HG02798 (cell line): ENCODE results near the gene THEM4.

Experiments
- ATAC-seq: cut with Tn5 transposase; IDR thresholded peaks from one replicate; pipeline ENCODE4 v1.9.1; 2021; ENCODE audit warnings: mild to moderate bottlenecking; ENCODE audit not compliant: unreplicated experiment, poor library complexity

THEM4 gene

DNA sequence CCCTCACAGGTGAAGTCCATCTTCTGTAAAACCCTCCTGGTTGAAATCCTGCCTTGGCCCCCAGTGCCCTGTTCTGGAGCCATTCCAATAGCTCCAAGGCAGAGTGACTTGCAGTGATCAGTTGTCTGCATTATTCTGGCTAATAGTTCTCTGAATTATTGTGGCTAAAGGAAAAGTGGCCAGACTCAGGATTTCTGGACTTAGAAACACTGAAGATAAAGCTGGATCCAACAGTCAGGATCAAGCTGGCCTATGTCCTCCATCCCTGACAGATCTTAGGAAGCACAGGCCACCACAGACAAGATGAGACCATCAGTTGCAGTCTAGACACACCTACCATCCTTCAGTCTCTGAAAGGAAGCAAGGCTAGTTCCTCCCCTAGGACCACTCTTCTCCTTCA lies 68.9 kb downstream of the THEM4 start:
- ATAC-seq: no peak

DNA sequence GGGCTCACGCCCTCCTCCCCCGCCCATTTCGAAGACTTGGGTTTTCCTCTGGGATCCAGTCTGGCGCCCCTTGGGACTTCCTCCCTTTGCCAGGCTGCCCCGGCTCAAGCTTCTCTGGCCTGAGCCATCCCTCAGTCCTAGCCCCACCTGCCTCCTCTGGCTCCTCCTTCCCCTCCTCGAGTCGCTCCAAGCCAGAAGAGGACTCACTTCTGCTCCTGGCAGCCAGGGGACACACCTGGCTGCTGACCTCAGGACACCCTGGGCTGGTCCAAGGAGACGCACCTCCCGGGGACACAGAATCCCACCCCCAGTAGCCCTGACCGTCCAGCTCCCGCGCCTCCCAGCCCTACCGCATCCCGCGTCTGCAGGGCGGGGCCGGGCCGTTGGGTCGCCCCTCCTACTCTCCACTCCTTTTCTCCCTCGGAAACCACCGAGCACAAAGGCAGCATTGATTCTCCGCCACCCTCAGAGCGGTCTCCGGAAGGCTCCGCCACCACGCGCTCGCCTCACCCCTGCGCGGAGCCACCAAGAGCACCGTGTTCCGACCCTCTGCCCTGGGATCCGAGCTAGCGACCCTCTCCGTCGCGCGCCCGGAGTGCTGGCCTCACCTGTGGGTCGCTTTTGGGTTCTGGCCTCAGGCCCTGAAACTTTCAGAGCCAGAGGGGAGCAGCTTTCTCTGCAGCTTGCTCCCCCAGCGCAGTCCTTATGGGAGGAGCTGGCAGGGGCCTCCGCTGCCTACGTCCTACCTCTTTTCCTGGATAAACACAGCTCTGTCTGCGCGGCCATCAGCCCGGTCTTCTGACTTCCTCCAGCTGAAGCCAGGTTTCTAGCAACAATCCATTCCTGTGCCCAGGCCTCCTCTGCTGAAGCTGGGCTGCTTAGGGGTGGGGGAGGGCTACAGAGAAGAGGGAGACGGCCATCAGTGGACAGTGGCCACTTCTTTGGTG lies 69.6 kb downstream of the THEM4 start, which contains the start of gene C2CD4D:
TSS of gene C2CD4D (minus strand) at position 364 of the 947 bp plus-strand sequence. CDS start 831 bp downstream, outside the sequence.
- ATAC-seq: peak; percentile 28

DNA sequence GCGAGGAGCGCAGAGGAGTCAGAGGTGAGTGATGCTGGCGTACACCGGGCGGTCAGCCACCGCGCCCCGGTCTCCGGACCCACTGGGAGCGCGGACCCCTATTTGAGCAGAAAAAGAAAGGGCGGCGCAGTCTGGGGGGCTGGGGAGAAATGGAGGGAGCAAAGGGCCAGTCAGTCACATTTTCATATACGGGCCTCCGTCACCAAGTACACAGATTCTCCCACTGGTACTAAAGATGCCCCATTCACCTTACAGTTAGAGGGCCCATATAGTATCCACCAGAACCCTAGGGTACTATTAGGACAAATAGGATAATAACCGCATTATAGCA lies 70.3 kb downstream of the THEM4 start:
- no peak for ATAC-seq

DNA sequence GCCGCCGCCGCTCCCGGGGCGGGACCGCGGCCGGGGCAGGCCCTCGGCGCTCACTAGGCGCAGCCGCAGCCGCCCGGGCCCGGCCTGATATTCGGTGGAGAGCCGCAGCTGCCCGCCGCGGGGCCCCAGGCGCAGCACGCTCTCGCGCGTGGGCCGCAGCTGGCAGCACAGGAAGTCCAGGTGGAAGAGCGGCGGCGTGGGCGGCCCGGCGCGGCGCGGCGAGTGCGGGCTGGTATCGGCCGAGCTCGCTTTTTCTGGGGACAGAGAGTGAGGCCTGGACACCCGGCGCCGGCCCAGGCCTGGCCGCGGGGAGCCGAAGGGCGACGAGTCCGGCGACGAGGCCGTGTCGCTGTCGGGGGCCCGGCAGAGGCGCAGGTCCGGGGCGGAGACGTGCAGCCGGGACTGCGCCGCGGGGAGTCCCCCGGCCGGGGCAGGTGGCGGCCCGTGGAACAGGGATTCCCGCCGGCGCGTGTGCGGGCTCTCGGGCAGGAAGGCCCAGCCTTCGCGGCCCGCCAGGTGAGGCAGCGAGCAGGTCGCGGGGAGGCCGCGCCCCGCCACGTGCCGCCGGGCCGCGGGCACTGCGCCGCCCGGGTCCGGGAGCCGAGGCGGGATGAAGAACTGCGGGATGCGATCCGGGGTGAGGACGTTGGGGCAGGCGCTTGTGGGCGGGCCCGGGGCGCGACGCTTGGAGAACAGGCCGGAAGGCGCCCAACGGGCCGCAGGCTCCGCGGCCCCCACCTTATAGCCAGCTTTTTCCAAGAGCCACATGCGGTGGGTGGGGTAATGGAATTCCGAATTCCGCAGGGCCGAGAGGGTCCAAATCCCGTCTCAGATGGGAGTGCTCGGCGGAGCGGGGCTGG lies 70.9 kb downstream of the THEM4 start:
- peak; percentile 37 for ATAC-seq

DNA sequence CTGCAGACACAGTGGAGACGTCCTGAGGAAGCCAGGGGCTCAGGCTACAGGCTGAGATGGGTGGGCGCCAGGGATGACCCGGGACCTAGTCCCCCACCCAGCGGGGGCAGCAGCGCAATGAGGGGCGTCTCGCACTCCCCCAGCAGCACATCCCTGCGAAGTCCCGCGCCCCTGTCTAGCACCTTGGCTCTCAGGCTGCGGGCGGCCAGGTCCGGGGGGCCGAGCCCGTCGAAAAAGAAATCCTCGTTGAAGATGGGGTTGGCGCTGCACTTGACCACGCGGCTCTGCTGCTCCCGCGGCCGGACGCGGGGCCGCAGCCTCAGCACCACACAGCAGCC lies 71.5 kb downstream of the THEM4 start:
- no peak for ATAC-seq

DNA sequence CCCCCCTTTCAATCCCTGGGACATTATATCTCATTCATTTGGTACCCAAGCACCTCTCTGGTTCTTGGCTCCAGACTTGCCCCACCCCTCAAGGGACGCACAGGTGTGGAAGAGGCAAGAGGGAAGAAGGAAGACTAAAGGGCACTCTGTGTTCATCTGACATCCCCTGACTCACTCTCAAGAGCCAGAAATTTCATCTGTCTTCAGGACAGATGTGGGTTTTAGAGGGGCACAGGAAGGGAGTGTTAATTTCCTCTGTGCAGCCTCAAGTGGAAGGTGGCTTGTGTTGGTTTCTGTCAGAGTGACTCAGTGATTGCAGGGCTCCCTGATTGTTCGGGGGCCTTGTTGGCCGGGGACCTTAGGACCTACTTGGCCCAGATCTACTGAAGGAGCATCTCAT lies 72.1 kb downstream of the THEM4 start:
- ATAC-seq: no peak

DNA sequence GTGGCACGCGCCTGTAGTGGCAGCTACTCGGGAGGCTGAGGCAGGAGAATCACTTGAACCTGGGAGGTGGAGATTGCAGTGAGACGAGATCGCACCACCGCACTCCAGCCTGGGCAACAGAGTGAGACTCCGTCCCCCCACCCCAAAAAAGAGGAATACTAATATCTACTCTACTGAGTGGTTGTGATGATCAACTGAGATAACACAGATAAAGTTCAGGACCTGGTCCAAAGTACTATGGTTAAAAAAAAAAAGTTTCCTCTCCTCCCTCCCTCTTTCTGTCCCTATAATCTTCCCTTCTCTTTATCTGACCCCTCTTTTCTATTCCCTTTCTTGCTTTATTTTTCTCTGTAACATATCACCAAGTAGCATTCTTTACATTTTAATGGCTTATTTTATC lies 73.7 kb downstream of the THEM4 start:
- ATAC-seq: no peak

DNA sequence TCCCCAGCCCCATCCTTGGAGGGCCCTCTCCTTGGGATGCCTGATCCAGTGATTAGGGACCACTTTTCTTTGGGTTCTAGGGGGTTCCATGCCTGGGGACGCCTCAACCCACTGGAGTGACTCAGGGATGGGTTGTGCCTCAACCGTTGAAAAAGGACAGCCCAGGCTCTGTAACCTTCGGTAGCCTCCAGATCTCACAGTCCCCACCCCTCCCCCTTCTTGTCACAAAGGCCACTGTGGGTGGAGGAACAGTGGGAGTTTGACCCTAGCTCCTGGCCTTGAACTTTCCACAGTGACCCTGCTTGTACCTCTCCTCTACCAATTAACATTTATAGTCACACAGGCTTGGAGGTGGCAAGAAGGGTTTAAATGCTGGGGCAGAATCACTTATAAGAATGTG lies 75.1 kb downstream of the THEM4 start:
- no peak for ATAC-seq

DNA sequence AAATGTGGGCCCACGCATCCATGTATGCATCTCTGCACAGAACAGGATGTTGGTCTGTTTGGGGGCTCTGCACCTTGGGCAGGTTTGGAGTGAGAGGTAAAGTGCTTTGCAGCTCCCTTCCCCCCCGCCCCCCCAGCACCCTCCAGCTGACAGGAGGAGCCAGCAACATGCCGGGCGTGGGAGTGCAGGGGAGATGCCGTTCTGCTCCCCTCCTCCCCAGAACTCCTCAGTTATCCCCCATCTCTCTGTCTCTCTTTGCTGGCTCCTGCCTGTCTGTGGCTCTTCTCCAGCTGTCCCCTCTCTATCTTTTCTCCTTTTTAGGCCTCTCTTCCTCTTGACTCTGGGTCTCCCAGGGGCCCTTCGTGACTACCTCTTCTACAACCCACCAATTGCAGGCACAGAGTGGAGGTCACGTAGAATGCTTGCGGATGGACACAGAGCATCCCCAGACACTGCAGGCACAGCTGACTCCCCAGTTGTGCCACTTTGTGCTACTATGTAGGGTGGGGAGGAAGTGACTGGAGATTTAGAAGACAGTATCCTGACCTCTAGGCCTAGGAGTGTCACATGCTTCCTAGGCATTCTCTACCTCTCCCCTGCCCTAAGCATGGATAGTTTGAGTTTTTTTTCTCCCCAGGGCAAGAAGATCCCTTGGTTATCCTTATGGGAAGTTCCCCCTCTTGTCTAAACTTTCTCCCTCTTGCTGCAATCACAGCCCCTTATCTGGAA lies 76.0 kb downstream of the THEM4 start:
- no peak for ATAC-seq

DNA sequence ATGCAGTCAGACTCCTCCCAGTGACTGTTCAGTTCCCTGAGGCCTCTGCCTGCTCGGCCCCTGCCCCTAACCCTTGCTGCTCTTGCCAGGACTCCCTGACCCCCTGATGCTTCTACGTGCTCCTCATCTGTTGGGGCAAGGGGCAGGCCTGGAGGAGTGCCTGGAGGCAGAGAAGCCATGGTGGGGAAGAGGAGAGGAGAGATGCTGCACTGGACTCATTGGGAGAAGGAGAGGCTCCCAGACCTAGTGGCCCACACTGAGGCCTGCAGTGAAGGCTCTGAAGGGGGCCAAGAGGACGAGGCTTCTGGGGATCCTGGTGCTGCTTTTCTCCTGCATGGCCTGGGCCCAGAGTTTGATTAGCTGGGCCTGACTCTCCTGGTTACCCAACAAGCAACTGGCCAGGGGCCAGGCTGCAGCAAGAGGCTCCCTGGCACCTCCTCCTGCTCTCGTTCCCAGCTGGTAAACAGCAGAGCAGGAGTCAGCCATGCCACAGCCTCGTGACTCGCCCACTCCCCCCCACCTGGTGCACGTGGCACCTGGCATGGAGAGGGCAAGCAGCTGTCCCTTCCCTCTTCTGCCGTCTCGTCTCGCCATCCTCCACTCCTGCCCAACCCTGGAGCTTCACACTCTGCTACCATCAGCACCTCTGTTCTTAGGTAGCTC lies 76.9 kb downstream of the THEM4 start:
- no peak for ATAC-seq

DNA sequence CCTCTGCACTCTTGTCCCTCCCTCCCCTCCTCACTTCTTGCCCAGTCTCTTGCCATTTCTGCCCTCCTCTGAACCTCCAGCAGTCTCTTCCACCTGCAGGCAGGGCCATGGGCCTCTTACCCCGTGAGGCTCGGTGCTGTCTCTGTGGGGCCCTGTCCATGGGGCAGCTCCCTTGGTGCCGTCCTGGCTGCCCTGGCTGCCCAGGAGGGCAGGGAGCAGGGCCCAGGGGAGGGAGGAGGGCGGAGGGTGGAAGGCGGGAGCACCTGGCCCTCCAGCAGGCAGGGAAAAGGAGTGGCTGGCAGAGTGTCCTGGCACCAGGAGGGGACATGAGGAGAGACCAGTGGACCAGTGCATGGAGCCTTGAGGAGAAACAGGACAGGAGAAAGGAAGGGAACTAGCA lies 77.7 kb downstream of the THEM4 start, which contains the start of gene RORC:
TSS of gene RORC (minus strand) at position 198 of the 400 bp plus-strand sequence. CDS start at position 160, 38 bp downstream.
- ATAC-seq: no peak

DNA sequence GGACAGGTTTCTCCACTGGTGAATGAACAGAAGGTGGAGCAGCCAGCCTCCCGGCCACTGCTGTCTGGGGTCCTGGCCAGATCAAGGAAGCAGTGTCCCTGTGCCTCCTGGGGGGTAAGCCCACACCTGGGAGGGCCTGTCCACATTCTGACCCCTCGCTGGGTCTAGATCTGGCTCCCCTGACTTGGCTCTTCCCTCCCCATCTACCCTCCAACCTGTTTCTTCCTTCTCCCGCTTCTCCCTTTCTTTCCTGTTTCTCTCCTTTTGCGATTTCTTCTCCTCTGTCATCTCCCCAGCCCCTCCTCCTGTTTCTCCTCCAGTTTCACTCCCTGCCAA lies 78.1 kb downstream of the THEM4 start:
- ATAC-seq: no peak

DNA sequence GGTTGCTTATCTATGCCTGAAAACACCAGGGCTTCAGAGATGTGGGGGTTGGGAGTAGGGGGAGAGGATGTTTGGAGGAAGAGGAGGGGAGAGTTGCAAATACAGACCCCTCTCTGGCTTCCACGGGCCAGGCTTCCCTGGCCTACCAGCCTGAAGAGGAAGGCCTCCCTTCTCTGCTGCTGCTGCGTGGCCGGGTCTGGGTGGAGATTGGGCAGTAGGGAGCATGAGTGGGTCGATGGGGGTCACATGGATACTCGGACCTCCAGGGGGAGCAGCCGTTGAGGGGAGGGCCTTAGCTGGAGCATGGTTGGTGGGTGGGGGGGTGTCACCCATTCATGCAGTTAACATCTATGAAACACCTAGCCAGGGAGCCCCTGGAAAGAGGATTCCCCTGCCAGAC lies 79.3 kb downstream of the THEM4 start:
- ATAC-seq: no peak

DNA sequence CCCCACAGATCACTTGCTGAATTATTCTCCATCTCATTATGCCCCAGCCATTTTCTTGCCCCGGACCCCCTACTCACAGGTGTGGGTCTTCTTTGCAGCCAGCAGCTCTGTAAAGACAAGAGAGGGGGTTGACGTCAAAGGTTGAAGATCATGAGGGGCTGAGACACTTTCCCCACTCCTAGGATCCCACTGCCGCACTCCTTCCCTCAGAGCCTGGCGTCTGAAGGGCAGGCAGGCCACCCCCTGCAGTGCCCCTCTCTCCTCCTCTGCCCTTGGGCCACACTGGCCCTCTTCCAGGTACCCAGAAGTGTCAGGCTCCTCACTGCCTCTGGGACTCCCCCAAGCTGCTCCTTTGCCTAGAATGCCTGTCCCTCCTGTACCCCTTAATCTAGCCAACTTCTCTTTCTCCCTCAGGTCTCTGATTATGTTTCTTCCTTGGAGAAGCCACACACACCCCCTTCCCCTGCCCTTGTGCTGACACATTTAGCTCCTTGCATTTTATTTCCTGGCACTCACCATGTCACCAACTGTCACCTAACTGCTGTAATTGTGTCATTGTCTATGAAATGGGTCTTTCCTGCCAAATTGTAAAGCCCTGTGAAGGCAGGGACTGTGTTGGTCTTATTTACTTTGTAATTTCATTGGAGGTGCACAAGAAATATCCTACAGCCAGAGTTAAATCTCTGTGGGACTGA lies 79.8 kb downstream of the THEM4 start:
- no peak for ATAC-seq

DNA sequence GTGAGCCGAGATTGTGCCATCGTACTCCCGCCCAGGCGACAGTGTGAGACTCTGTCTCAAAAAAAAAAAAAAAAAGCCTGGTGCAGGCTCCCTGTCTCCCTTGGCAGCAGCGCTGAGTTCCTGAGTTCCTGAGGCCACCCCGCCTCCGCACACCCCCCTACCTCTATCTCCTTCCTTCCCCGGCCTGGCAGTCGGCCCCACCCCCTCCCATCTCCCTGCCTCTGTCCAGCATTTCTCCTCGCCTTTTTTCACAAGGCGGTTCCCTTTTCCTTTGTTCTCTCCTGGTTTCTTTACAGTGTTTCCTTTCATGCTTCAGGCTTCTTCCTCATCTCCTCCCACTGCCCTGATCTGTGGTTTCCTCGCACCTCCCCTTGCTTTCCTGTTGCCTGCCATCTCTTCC lies 80.4 kb downstream of the THEM4 start:
- no peak for ATAC-seq

DNA sequence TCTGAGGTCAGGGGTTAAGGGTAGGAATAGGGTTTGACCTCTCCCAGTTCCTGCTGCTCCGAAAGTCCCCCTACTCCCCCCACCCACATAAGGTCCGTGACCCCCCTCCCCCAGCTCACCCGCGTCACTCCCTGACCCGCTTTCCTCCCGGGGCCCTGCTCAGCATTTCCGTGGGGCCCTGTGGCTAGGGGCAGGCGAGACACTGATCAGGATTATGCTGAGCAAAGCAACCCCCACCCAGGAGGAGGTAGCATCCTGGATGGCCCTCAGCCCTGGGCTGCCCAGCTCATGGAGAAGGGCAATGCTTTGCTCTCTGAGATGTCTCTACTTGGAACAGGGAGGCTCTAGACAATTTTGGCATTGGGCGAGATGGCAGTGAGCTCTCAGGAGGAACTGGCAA lies 81.5 kb downstream of the THEM4 start:
- ATAC-seq: no peak

DNA sequence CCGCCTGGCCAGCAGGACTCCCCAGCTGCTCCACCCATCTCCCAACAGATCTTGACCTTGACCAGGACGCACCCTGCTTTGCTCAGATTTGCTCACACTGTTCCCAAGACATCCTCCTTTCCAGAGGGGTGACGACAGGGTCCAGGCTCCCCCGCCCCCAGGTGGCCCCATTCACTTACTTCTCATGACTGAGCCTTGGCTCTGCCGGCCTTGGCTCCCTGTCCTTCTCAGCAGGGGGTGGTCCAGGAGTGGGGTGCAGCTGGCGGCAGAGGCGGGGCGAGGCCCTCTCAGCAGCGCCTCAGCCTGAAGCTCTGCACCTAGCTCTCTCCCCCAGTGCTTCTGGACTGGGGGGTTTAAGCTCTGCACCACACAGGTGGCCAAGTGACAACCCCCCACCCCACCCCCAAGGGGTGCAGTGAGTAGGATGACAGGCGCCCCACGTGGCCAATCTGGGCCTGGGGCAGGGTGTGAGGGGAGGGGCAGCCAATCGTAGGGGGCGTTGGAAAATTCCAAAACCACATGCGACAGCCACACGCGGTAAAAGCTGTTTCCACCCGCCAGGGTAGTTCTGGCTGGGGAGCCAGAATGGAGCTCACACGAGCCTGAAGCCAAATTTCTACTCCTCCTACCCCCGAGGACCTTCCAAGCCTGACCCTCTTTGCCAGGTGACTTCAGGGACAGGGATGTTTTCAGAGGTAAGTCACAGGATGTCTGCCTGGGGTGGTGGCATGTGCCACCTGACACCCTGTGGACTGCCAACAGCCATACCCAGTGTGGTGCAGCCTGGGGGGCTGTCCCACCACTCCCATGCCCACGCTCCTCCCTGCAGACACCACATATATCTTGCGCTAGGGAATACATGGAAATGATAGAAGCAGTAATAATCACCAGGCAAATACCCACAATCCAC lies 83.3 kb downstream of the THEM4 start:
- no peak for ATAC-seq

DNA sequence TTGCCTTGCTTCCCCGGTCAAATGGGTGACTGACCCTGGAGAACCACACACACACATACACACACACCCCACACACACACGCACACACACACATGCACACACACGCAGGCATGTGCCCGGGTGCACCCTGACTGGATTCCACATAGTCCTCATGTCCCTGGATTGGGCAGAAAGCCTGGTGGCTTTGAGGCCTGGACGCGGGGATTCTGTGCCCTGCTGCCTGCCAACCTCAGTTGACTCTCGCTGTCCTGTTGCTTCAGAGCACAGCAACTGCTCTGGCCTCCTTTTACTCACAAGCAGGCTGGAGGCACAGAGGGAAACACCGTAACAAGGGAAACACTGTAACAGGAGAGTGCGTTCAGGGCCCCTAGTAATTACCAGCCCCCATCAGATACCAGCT lies 84.1 kb downstream of the THEM4 start:
- ATAC-seq: no peak
